ENCODE measurements around the gene NRM. TPM values are rescaled to one million over a fixed set of nuclear protein-coding genes. Genes with fewer than 3 reads are reported as not detected.
"Not testable (repeated sequence)": the region's sequence is repeated elsewhere in the genome, so short reads cannot be mapped to it uniquely, and the experiment has no call there.

The NRM gene, protein sequence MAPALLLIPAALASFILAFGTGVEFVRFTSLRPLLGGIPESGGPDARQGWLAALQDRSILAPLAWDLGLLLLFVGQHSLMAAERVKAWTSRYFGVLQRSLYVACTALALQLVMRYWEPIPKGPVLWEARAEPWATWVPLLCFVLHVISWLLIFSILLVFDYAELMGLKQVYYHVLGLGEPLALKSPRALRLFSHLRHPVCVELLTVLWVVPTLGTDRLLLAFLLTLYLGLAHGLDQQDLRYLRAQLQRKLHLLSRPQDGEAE
- 1.8 TPM for total RNA-seq

GRCh38 chr6:30690403-30691207 lies at the start of gene NRM:
Gene NRM, minus strand, starts transcription at chr6:30690984. Its CDS starts 10 bp downstream, at chr6:30690974.
- ATAC-seq: peak; percentile 78
- DNase-seq (ENCODE audit: low spot score): peak; percentile 85

DNA sequence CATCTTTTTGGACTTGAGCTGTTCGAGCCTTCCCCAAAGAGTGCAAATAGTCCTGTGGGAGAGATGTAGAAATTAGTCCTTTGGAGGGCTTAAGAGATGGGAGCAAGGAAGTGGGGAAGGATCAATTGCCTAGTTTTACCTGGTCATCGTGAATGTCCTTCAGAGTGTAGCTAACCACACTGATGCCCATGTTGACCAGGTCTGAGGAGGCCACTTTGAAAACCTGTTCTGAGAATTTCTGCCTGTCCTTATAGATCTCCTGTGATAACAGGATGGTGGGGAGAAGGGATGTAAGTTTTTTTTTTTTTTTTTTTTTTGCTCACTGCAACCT lies 49.7 kb upstream of the NRM start:
- ATAC-seq (no peak), DNase-seq (ENCODE audit: low spot score) (no peak)

- DNase-seq (ENCODE audit: low spot score) (no peak), ATAC-seq (no peak)
These were observed 47.7 kb upstream of the NRM start for GRCh38 chr6:30738532-30738931.

DNA sequence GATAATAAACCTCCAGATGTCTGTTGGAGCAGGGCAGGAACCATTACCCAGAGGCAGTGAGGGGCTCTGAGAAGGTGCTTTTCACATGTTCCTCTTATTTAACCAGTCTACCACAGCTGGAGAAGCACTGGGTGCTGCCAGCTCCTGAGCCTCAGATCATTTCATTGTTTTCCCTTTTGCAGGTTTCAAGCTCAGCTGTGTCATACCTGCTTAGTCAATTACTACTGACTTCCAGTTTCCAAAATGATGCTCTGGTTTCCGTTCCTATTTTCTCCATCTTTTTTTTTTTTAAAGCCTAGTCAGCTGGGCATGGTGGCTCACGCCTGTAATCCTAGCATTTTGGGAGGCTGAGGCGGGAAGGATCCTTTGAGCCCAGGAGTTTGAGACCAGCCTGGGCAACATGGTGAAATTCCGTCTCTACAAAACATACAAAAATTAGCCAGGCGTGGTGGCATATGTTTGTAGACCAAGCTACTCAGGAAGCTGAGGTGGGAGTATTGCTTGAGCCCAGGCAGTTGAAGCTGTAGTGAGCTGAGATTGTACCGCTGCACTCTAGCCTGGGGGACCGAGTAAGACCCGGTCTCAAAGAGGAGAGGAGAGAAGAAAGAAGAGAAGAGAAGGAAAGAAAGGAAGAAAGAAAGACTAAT lies 45.0 kb upstream of the NRM start:
- ATAC-seq: no peak
- DNase-seq (ENCODE audit: low spot score): no peak

- ATAC-seq (no peak), DNase-seq (ENCODE audit: low spot score) (no peak)
These were observed 41.6 kb upstream of the NRM start for GRCh38 chr6:30732237-30732943.

DNA sequence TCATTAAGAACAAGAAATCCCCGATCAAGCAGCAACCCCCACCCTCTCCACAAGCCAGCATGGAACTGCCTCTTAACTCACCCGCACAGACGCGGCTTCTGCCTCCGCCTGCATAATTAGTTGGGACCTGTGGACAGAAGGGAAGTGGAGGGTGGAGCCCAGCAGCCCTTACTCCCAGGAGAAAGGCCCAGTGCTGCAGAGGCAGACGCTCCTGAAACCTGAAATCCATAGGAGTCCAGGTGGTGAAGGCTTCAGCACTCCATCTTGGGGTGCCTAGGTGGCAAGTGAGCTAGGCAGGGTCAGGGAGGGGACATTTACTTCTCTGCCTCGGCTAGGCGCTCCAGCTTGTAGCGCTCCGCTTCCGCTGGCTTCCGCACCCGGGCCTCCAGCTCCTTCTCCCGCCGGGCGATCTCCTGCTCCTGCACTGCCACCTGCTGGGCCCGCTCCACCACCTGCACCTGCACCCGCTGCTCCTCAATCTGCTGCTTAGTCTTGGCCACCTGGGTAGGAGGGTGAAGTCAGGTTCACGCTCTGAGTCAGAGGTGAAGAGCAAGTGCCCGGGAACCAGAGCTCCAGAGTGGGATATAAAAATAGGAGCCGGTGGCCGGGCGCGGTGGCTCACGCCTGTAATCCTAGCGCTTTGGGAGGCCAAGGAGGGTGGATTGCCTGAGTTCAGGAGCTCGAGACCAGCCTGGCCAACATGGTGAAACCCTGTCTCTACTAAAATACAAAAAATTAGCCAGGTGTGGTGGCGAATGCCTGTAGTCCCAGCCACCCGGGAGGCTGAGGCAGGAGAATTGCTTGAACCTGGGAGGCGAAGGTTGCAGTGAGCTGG lies 40.0 kb upstream of the NRM start:
- DNase-seq (ENCODE audit: low spot score) (peak; percentile 85), ATAC-seq (peak; percentile 99)

- DNase-seq (ENCODE audit: low spot score): no peak
These were observed 37.3 kb upstream of the NRM start for GRCh38 chr6:30727920-30728553.

GRCh38 chr6:30726506-30727413 lies 36.0 kb upstream of the NRM start:
- ATAC-seq (no peak), DNase-seq (ENCODE audit: low spot score) (no peak)

More at GRCh38 chr6:30727920-30728553, 37.3 kb upstream of the NRM start:
- no peak for ATAC-seq

DNA sequence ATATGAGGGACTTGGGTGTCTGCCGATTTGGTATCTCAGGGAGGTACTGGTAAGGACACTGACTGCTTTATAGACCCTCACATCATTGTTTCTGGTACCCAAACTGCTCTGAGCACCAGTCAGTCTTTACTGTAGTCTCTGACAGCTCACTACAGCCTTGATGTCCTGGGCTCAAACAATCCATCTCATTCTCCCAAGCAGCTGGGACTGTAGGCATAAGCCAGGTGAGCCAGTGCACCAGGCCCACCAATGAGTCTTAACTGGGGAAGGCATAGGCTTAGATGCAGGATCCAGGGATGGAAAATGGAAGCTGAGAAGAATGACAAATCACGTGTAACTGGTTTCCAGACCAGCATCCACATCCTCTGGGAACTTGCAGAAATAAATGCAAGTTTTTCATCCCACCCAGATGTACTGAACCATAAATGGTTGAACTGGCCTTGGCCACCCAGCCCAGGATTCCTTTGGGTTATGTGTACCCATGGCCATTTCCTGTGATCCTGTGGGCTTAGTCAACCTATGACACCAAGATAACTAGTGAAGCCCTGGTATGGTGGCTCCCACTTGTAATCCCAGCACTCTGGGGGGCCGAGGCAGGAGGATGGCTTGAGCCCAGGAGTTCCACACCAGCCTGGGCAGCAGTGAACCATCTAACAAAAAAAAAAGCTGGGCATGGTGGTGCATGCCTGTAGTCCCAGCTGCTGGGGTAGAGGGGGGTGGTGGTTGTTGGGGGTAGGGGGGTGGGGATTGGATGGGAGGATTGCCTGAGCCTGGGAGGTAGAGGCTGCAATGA lies 35.1 kb upstream of the NRM start:
- DNase-seq (ENCODE audit: low spot score) (no peak), ATAC-seq (no peak)

DNA sequence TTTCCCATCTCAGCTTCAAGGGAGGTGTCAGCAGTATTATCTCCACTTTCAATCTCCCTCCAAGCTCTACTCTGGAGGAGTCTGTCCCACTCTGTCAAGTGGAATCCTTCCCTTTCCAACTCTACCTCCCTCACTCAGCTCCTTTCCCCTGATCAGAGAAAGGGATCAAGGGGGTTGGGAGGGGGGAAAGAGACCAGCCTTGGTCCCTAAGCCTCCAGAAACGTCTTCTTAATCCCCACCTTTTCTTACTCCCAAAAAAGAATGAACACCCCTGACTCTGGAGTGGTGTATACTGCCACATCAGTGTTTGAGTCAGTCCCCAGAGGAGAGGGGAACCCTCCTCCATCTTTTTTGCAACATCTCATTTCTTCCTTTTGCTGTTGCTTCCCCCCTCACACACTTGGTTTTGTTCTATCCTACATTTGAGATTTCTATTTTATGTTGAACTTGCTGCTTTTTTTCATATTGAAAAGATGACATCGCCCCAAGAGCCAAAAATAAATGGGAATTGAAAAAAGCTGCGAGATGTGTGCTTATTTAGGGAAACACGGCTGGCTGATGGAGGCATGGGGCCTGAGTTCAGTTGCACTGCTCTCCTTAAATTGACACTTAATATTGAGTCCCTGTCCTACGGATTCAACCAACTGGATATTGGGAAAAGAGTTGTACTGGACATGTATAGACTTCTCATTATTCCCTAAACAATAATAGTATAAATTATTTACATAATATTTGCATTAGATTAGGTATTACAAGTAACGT lies 34.3 kb upstream of the NRM start:
- no peak for DNase-seq (ENCODE audit: low spot score)
- ATAC-seq: no peak

DNA sequence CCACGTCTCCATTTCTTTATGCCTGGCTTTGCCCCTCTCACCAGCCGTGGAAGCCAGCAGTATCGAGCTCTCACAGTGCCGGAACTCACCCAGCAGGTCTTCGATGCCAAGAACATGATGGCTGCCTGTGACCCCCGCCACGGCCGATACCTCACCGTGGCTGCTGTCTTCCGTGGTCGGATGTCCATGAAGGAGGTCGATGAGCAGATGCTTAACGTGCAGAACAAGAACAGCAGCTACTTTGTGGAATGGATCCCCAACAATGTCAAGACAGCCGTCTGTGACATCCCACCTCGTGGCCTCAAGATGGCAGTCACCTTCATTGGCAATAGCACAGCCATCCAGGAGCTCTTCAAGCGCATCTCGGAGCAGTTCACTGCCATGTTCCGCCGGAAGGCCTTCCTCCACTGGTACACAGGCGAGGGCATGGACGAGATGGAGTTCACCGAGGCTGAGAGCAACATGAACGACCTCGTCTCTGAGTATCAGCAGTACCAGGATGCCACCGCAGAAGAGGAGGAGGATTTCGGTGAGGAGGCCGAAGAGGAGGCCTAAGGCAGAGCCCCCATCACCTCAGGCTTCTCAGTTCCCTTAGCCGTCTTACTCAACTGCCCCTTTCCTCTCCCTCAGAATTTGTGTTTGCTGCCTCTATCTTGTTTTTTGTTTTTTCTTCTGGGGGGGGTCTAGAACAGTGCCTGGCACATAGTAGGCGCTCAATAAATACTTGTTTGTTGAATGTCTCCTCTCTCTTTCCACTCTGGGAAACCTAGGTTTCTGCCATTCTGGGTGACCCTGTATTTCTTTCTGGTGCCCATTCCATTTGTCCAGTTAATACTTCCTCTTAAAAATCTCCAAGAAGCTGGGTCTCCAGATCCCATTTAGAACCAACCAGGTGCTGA lies 33.3 kb upstream of the NRM start:
- not testable (repeated sequence) for ATAC-seq; DNase-seq (ENCODE audit: low spot score)

DNA sequence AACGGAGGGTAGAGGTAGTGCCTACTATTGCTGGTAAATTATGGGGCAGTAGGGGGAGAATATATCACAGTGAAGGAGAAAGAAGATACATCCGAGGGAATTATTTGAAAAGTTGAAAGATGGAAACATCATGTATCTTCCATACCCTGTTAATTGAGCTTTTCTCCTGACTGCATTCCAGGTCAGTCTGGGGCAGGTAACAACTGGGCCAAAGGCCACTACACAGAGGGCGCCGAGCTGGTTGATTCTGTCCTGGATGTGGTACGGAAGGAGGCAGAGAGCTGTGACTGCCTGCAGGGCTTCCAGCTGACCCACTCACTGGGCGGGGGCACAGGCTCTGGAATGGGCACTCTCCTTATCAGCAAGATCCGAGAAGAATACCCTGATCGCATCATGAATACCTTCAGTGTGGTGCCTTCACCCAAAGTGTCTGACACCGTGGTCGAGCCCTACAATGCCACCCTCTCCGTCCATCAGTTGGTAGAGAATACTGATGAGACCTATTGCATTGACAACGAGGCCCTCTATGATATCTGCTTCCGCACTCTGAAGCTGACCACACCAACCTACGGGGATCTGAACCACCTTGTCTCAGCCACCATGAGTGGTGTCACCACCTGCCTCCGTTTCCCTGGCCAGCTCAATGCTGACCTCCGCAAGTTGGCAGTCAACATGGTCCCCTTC lies 32.5 kb upstream of the NRM start:
- not testable (repeated sequence) for ATAC-seq; DNase-seq (ENCODE audit: low spot score)

DNA sequence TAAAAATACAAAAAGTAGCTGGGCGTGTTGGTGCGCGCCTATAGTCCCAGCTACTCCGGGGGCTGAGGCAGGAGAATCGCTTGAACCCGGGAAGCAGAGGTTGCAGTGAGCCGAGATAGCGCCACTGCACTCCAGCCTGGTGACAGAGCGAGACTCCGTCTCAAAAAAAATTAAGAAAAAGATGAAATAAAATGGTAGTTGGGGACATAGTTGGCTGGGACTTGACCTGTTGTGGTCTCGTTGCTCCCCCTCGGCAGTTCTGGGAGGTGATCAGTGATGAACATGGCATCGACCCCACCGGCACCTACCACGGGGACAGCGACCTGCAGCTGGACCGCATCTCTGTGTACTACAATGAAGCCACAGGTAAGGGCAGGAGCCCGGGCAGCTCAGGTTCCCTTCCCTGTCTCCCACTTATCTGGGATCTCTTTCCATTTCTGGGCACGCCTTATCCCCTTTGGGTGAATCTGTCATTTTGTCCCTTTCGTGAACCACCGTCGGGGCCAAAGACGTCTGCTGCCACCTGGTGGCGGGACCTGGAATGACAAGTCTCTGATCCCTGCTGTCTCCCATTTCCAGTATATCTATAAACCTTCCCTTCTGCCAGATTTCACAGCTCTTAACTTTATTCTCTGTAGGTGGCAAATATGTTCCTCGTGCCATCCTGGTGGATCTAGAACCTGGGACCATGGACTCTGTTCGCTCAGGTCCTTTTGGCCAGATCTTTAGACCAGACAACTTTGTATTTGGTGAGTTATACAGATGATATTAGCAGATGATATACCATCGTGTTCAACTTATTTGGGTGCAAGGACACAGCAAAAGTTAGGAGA lies 31.7 kb upstream of the NRM start:
- ATAC-seq: peak; percentile 57
- peak; percentile 85 for DNase-seq (ENCODE audit: low spot score)

DNA sequence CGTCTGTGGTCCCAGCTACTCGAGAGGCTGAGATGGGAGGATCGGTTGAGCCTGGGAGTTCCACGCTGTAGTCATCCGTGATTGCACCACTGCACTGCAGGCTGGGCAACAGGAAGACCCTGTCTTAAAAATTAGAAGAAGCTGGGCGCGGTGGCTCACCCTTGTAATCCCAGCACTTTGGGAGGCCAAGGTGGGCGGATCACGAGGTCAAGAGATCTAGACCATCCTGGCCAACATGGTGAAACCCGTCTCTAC lies 31.2 kb upstream of the NRM start:
- DNase-seq (ENCODE audit: low spot score): not testable (repeated sequence)

More for the DNA sequence above, 31.2 kb upstream of the NRM start:
- ATAC-seq: not testable (repeated sequence)

Measured in left lobe of liver (tissue), 2 donors.